ENCODE data around the gene SLC39A9. TPM values are rescaled to one million over a fixed set of nuclear protein-coding genes. Genes with fewer than 3 reads are reported as not detected.

SLC39A9 gene
- total and polyA plus RNA-seq, 10 of the 15 experiments (the other 5 are each of a cell fraction or from before 2014, with no cell fraction given), result 19.9 to 109 (median 46.9) TPM

DNA sequence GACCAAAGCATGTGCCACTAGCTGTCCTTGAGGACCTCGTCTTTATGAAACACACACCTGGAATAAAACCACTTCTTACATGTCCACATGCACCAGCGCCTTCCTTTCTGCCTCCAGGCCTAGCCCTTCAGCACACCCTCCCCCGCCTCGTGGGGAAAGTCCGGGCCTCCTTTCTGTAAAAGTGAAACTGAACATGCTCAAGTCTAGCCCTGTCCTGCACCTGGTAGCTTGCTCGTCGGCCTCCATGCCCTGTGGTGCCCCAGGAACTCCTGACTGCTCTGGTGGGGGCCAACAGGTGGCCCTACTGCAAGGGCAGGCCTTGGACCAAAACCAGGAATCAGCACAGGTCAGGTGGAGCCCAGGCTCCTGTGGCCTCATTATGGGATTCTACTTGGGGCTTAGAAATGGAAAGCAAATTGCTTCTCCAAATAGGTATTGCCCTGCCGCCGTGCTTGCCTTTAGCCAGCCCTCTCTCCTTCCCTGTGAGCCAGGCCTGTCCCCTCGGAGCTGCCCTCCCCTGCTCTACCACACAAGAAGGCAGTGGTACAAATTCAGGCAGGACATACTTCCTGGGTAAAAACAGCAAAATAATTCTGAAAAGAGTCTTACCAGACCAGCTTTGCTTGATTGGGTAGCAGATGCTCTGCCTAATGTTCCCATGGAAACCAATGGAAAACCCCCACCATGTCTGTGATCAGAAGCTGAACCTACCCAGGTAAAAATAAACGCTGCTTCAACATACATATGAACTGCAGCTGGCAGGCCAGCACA lies 43.9 kb upstream of the SLC39A9 start (continued):
- TF ChIP-seq SP1 (IDR thresholded peaks at IDR 0.05; ENCODE audit: low read depth, low read length) (peak; percentile 57), ZSCAN29 (IDR thresholded peaks at IDR 0.05) (no peak), STAT1 (conservative IDR thresholded peaks at IDR 0.05) (no peak), TCF3 (IDR thresholded peaks at IDR 0.05; ENCODE audit: borderline replicate concordance, insufficient read depth, low read depth, low read length) (peak; percentile 89; the same call in 1 of the 2 replicates), ZNF384 (IDR thresholded peaks at IDR 0.05; ENCODE audit: borderline replicate concordance, low read depth, low read length) (no peak), MXI1 (IDR thresholded peaks at IDR 0.05; ENCODE audit: low read depth, low read length) (peak; percentile 82), PAX8 (IDR thresholded peaks at IDR 0.05) (no peak), SREBF1 (IDR thresholded peaks at IDR 0.05; ENCODE audit: low read length) (no peak), SMARCA5 (IDR thresholded peaks at IDR 0.05) (0 out of 2 replicates have a peak, but pooled peaks have one; percentile 36), STAT3 (IDR thresholded peaks at IDR 0.05; ENCODE audit: low read depth, low read length) (no peak), BCL11A (IDR thresholded peaks at IDR 0.05; ENCODE audit: low read depth, low read length) (peak; percentile 63), EP300 (IDR thresholded peaks at IDR 0.05; ENCODE audit: borderline replicate concordance in 1 of 2, control insufficient read depth in 1 of 2, low read depth in 2 of 2, low read length in 2 of 2) (peak; percentile 28 to 58; a peak in 2 of 4 replicates), GATAD2B (conservative IDR thresholded peaks at IDR 0.05; ENCODE audit: low read depth) (peak; percentile 76), PAX5 (IDR thresholded peaks at IDR 0.05; ENCODE audit: borderline replicate concordance, low read depth, low read length) (peak; percentile 75), NFYB (IDR thresholded peaks at IDR 0.05; ENCODE audit: insufficient read depth, low read depth, low read length) (peak; percentile 78)
- TF ChIP-seq, protein P1, sequence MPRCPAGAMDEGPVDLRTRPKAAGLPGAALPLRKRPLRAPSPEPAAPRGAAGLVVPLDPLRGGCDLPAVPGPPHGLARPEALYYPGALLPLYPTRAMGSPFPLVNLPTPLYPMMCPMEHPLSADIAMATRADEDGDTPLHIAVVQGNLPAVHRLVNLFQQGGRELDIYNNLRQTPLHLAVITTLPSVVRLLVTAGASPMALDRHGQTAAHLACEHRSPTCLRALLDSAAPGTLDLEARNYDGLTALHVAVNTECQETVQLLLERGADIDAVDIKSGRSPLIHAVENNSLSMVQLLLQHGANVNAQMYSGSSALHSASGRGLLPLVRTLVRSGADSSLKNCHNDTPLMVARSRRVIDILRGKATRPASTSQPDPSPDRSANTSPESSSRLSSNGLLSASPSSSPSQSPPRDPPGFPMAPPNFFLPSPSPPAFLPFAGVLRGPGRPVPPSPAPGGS (IDR thresholded peaks at IDR 0.05; ENCODE audit: borderline replicate concordance, insufficient read depth, low read depth, low read length, poor library complexity, severe bottlenecking), result no peak
- TF ChIP-seq, protein P2, sequence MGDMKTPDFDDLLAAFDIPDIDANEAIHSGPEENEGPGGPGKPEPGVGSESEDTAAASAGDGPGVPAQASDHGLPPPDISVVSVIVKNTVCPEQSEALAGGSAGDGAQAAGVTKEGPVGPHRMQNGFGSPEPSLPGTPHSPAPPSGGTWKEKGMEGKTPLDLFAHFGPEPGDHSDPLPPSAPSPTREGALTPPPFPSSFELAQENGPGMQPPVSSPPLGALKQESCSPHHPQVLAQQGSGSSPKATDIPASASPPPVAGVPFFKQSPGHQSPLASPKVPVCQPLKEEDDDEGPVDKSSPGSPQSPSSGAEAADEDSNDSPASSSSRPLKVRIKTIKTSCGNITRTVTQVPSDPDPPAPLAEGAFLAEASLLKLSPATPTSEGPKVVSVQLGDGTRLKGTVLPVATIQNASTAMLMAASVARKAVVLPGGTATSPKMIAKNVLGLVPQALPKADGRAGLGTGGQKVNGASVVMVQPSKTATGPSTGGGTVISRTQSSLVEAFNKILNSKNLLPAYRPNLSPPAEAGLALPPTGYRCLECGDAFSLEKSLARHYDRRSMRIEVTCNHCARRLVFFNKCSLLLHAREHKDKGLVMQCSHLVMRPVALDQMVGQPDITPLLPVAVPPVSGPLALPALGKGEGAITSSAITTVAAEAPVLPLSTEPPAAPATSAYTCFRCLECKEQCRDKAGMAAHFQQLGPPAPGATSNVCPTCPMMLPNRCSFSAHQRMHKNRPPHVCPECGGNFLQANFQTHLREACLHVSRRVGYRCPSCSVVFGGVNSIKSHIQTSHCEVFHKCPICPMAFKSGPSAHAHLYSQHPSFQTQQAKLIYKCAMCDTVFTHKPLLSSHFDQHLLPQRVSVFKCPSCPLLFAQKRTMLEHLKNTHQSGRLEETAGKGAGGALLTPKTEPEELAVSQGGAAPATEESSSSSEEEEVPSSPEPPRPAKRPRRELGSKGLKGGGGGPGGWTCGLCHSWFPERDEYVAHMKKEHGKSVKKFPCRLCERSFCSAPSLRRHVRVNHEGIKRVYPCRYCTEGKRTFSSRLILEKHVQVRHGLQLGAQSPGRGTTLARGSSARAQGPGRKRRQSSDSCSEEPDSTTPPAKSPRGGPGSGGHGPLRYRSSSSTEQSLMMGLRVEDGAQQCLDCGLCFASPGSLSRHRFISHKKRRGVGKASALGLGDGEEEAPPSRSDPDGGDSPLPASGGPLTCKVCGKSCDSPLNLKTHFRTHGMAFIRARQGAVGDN (IDR thresholded peaks at IDR 0.05), result peak; percentile 99
- TF ChIP-seq, protein P3, sequence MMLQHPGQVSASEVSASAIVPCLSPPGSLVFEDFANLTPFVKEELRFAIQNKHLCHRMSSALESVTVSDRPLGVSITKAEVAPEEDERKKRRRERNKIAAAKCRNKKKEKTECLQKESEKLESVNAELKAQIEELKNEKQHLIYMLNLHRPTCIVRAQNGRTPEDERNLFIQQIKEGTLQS (IDR thresholded peaks at IDR 0.05; ENCODE audit: borderline replicate concordance, extremely low read depth, low read depth, low read length), result no peak
- TF ChIP-seq, protein P4, sequence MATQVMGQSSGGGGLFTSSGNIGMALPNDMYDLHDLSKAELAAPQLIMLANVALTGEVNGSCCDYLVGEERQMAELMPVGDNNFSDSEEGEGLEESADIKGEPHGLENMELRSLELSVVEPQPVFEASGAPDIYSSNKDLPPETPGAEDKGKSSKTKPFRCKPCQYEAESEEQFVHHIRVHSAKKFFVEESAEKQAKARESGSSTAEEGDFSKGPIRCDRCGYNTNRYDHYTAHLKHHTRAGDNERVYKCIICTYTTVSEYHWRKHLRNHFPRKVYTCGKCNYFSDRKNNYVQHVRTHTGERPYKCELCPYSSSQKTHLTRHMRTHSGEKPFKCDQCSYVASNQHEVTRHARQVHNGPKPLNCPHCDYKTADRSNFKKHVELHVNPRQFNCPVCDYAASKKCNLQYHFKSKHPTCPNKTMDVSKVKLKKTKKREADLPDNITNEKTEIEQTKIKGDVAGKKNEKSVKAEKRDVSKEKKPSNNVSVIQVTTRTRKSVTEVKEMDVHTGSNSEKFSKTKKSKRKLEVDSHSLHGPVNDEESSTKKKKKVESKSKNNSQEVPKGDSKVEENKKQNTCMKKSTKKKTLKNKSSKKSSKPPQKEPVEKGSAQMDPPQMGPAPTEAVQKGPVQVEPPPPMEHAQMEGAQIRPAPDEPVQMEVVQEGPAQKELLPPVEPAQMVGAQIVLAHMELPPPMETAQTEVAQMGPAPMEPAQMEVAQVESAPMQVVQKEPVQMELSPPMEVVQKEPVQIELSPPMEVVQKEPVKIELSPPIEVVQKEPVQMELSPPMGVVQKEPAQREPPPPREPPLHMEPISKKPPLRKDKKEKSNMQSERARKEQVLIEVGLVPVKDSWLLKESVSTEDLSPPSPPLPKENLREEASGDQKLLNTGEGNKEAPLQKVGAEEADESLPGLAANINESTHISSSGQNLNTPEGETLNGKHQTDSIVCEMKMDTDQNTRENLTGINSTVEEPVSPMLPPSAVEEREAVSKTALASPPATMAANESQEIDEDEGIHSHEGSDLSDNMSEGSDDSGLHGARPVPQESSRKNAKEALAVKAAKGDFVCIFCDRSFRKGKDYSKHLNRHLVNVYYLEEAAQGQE (IDR thresholded peaks at IDR 0.05; ENCODE audit: low read depth, low read length), result no peak
